HG02840 (cell line): ENCODE measurements around the gene KAZN.

ENCODE experiments used
- ATAC-seq: cut with Tn5 transposase; IDR thresholded peaks from one replicate; pipeline ENCODE4 v1.9.1; 2021; ENCODE audit warnings: mild to moderate bottlenecking, moderate library complexity, moderate number of reproducible peaks; ENCODE audit not compliant: unreplicated experiment, low FRiP score

The KAZN gene

DNA sequence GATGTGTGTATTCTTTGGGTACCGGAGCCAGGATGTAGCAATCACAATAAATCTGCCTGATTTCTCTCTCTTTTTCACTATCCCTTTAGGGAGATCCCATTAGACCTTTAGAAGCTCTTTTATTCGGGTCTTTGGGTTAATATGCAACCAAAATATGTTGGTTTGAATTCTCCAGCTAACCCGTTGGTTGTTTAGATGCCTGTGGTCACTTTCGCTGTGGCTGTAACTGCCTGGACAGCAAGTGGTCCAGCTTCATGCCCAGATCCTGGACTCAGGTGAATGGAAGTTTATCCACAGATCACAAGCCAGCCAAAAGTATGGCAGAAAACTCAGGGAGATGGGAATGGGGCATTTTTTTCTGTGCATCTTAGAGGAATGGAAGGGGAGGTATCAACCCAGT lies 12.3 kb downstream of the KAZN start:
- ATAC-seq = no peak

- ATAC-seq = no peak
Observed at GRCh38 chr1:14611792-14612191, 13.3 kb downstream of the KAZN start.

DNA sequence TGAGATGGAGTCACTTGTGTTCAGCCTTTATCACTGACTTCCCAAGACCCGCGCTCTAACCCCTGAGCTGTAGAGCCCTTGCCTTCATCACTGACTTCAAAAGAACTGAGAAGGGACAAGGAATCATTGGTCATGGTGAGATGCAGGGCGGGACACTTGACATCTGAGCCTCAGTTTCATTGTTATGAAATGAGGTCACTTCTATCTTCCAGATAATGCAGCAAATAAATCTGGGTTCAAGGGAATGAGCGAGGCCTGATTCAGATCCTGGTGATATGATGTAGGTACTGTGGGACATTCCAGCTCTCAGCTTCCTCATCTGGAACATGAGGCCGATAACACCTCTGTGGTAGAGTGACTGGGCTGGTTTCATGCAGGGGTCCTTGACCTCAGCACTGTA lies 13.8 kb downstream of the KAZN start:
- no peak for ATAC-seq

- ATAC-seq = no peak
Observed at GRCh38 chr1:14613926-14614325, 15.4 kb downstream of the KAZN start.

DNA sequence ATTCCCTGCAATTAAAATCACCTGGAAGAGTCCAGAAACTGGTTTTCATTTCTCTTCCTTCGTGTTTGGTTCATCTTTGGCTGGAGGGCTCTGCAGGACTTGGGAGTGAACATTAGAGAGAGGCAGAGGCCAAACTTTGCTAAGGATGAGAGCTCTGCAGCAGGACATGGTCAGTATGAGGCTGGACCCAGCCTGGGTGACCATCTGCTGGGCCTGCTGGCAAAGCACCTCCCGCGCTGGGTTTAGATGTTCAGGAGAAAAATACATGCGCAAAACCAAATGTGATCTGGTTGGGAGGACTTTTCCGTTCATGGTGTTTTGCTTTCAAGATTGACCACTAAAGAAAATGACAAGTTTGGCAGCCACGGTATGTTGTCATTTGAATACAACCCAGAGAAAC lies 15.9 kb downstream of the KAZN start:
- ATAC-seq = no peak

GRCh38 chr1:14615549-14616218 lies 17.2 kb downstream of the KAZN start:
- no peak for ATAC-seq

DNA sequence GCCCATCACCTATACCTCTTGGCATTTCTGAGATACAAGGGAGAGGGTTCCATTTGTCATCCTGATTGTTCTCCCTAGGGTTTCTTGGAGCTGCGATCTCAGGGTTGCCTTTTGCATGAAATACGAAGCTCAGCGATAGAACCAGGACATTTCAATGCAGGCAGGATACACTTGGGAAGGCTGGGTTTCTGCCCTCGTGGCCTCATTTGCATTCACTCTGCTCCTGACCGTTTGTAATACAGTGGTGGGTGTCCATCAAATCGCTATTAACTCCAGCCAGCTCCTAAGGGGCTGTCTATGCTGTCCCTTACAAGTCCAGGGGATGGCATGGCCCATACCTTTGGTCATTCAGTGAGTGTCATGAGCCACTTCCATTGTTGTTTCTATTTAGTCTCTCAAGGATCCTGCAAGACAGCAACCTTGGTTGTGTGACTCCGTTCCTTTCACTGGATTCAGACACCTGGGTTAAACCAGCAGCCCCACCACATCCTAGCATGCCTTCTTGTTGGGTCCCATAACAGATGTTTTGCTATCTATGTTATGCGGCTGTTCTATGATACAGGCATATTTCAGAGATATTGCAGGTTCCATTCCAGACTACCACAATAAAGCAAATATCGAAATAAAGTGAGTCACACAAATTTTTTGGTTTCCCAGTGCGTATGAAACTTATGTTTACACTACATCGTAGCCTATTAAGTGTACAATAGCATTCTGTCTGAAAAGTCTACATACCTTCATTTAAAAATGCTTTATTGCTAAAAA lies 18.3 kb downstream of the KAZN start:
- ATAC-seq = no peak

DNA sequence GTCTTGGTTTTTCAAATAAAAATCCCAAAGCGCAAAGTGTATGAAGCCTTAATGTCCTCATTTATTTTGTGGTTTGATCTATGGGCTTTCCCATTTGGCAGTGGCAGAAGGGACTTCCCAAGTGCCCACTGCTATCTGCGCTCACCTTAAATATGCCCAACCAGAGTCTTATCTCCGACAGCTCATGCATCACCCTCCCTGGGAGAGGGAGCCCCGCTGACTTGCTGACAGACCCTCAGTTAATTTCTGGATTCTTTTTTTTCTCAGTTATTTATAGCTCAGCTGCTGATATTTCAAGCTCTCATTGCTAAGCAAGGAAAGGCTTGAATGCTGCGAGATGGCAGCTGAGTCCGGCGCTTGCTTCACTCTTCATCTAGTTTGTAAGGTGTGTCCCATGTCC lies 19.3 kb downstream of the KAZN start:
- ATAC-seq = no peak

GRCh38 chr1:14620941-14621340 lies 22.5 kb downstream of the KAZN start:
- ATAC-seq = no peak

GRCh38 chr1:14623090-14623489 lies 24.6 kb downstream of the KAZN start:
- ATAC-seq = no peak

DNA sequence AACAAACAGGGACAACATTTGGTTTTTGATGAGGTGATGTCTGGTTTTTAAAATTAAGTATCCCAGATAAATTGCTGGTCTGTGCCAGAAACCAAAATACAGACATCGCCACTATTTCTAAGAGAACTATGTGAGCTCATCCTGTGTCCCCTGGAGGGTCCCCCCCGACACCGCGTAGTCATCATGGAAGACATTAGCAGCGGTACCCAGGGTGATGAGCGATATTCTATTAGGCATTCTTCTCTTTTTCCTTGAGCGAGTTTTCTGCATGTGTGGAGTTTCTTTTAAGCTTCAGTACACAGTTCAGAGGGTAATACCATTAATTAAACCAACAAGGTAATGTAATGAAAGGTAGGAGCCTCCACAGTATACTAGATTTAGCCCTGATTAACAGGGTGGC lies 26.5 kb downstream of the KAZN start:
- ATAC-seq = no peak

DNA sequence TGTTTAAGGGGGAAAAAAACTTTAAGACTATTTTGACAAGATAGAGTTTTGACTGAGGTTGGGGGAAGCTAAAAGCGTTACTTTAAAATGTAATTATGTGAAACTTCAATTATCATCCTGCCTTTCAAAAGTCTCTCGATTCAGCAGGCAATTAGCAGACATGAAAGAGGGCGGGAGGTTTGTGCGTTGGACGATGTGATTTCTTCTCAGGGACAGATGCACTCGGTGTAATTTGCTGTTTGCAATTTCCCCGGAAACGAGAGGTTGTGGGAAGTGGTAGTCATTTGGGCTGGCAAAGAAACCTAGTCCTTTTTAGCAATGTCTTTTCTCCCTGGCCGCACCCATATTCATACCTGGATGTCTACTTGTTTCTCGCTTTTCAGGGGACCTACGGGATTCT lies 27.1 kb downstream of the KAZN start:
- ATAC-seq = no peak

- ATAC-seq = no peak
Observed at GRCh38 chr1:14625996-14626395, 27.5 kb downstream of the KAZN start.

DNA sequence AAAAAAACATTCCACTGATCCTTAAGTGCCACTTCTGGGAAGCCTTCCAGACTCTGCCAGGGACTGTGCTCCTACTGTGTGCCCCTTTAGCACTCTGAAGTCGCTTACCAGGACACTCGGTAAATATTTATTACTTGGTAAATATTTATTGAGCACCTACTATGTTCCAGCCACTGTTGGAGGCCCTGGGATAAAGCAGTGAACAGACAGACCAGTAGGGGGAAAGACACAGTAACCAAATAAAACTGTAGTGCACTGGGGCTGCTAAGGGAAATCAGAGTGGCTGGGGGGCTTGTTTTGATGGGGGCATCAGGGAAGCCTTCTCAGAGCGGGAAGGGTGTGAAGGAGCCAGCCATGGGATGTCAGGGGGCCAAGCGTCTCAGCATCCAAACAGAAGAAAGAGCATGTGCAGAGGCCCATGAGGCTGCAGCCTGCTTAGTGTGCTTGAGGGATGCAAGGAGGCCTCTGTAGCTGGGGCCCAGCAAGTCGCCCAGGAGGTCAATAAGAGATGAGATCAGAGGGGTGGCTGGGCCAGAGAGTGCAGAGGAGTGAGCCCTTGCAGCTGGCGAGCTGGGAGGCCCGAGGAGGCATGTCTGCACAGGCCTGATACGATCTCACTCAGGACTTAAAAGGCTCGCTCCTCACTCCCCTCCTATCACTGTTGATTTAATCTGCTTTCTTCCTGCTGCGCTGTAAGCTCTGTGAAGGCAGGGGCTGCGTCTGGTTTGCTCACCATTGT lies 28.6 kb downstream of the KAZN start:
- no peak for ATAC-seq

DNA sequence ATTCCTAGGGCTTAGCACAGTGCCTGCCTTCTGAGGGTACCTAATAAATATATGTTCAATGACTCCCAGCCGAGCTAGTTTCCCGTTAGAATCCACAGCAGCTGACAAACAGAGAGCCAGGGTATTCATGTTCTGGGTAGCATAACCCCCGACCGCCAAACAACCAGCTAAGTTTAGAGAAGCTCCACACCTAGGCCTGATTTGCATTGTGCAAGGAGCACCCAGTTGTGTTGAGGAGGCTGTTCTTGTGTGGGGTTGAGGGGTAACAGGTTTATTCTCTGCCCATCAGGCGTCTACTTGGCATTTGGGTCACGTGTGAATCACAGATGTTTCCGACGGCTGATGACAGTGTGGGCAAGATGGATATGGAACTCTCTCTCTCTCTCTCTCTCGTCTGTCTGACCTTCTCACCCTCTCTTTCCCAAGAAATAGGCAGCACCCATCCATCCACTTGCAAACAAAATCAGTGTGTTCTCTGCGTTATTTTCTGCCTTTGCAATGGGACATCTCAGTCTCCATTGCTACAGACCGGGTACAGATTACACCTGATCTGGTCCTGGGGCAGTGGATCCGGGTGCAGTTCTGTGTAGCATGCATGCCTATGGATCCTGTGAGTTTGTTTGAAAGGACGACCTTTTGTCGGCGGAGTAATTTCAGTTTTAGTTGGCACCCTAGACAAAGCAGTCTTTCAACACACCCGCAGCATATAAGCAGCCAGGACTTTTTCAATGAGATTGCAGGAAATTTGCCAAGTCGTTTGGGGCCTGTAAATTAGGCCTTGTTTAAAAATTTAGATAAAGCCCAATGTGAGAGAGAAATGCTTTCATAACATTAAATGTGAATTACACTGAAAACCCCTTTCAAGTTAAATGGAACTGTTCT lies 29.4 kb downstream of the KAZN start:
- no peak for ATAC-seq

- no peak for ATAC-seq
Observed at GRCh38 chr1:14629363-14630014, 31.0 kb downstream of the KAZN start.

GRCh38 chr1:14630986-14631385 lies 32.5 kb downstream of the KAZN start:
- no peak for ATAC-seq

- no peak for ATAC-seq
Observed at GRCh38 chr1:14631421-14631820, 32.9 kb downstream of the KAZN start.

GRCh38 chr1:14634486-14634885 lies 36.0 kb downstream of the KAZN start:
- ATAC-seq = no peak

DNA sequence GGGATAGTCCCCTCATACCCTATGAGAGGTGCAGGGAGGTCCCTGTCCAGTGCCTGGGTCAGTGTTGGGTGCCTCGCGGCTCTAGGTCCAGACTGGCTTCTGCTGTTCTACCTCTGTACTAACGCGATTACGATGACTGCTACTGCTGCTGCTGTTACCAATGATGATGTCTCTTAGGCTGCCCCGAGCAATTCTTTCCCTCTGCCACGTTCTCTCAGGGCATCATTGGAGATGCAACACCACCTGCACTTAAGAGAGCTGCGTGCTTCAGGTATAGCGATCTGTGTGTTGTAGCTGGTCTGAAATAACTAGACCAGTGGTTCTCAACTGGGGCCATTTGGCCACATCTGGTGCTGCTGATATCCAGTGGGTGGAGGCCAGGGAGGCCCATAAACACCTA lies 36.9 kb downstream of the KAZN start:
- no peak for ATAC-seq
